ENCODE results near the gene PDCD4.
"Not testable (repeated sequence)": the region's sequence is repeated elsewhere in the genome, so short reads cannot be mapped to it uniquely, and the experiment has no call there.

The PDCD4 gene

GRCh38 chr10:110861476-110861875, 10.3 kb upstream of the PDCD4 start:
- DNase-seq (ENCODE audit: low read depth, low spot score) = no peak

GRCh38 chr10:110861930-110862649, 9.6 kb upstream of the PDCD4 start:
- DNase-seq (ENCODE audit: low read depth, low spot score) = no peak

- no peak for DNase-seq (ENCODE audit: low read depth, low spot score)
These were observed 8.8 kb upstream of the PDCD4 start for GRCh38 chr10:110862961-110863360.

GRCh38 chr10:110863361-110863760, 8.4 kb upstream of the PDCD4 start:
- DNase-seq (ENCODE audit: low read depth, low spot score) = no peak

- no peak for DNase-seq (ENCODE audit: low read depth, low spot score)
These were observed 7.8 kb upstream of the PDCD4 start for GRCh38 chr10:110863956-110864355.

GRCh38 chr10:110864662-110865140, 7.0 kb upstream of the PDCD4 start:
- peak; percentile 30 for DNase-seq (ENCODE audit: low read depth, low spot score)

- DNase-seq (ENCODE audit: low read depth, low spot score) = no peak
These were observed 6.4 kb upstream of the PDCD4 start for GRCh38 chr10:110865186-110865808.

GRCh38 chr10:110865809-110866482, 5.8 kb upstream of the PDCD4 start:
- DNase-seq (ENCODE audit: low read depth, low spot score) = no peak

GRCh38 chr10:110867011-110867806, 4.5 kb upstream of the PDCD4 start:
- not testable (repeated sequence) for DNase-seq (ENCODE audit: low read depth, low spot score)

- no peak for DNase-seq (ENCODE audit: low read depth, low spot score)
These were observed 3.8 kb upstream of the PDCD4 start for GRCh38 chr10:110867807-110868465.

- no peak for DNase-seq (ENCODE audit: low read depth, low spot score)
These were observed 2.7 kb upstream of the PDCD4 start for GRCh38 chr10:110868981-110869380.

- DNase-seq (ENCODE audit: low read depth, low spot score) = no peak
These were observed 868 bp upstream of the PDCD4 start for GRCh38 chr10:110870823-110871297.

GRCh38 chr10:110872145-110872983, 636 bp downstream of the PDCD4 start:
- DNase-seq (ENCODE audit: low read depth, low spot score) = peak; percentile 67

- DNase-seq (ENCODE audit: low read depth, low spot score) = no peak
These were observed 1.5 kb downstream of the PDCD4 start for GRCh38 chr10:110872984-110873923.

- no peak for DNase-seq (ENCODE audit: low read depth, low spot score)
These were observed 2.2 kb downstream of the PDCD4 start for GRCh38 chr10:110873951-110874350.

GRCh38 chr10:110876000-110876399, 4.3 kb downstream of the PDCD4 start:
- no peak for DNase-seq (ENCODE audit: low read depth, low spot score)

GRCh38 chr10:110876788-110877187, 5.1 kb downstream of the PDCD4 start:
- DNase-seq (ENCODE audit: low read depth, low spot score) = no peak

GRCh38 chr10:110880012-110880411, 8.3 kb downstream of the PDCD4 start:
- no peak for DNase-seq (ENCODE audit: low read depth, low spot score)

- no peak for DNase-seq (ENCODE audit: low read depth, low spot score)
These were observed 9.5 kb downstream of the PDCD4 start for GRCh38 chr10:110881247-110881646.

Measured in activated CD4-positive, CD25-positive, alpha-beta regulatory T cell treated with anti-CD3 and anti-CD28 coated beads, Interleukin-2, amount 50 U/mL, for 16 hours (primary cell).